Measurements from ENCODE around the gene GH1. TPM values are rescaled to one million over a fixed set of nuclear protein-coding genes. Genes with fewer than 3 reads are reported as not detected.
"Not testable (repeated sequence)": the region's sequence is repeated elsewhere in the genome, so short reads cannot be mapped to it uniquely, and the experiment has no call there.

Gene GH1
- total and polyA plus RNA-seq, 5 donors from 2014 or later, result 0.50 TPM; not detected in 4

DNA sequence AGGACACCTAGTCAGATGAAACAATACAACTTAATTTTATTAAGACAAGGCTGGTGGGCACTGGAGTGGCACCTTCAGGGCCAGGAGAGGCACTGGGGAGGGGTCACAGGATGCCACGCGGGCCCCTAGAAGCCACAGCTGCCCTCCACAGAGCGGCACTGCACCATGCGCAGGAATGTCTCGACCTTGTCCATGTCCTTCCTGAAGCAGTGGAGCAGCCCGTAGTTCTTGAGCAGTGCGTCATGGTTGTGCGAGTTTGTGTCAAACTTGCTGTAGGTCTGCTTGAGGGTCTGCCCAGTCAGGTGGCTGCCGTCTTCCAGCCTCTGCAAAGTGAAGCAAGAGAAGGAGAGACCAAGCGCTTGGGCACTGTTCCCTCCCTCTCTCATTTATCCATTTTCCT, 9.1 kb downstream of the GH1 start:
- DNase-seq; H3K9me3 Mint-ChIP-seq; H3K27me3 ChIP-seq (ENCODE audit: control insufficient read depth, insufficient read depth, low read length); H3K9me3 ChIP-seq (ENCODE audit: control insufficient read depth in 2 of 2, low read length in 2 of 2); H3K27ac Mint-ChIP-seq; H3K4me1 Mint-ChIP-seq; ATAC-seq (ENCODE audit: low read depth in 2 of 2); H3K27ac ChIP-seq (ENCODE audit: insufficient read depth, low read length, poor library complexity, severe bottlenecking); H3K4me1 ChIP-seq (ENCODE audit: control insufficient read depth, insufficient read depth, low read length, poor library complexity, severe bottlenecking); H3K36me3 ChIP-seq (ENCODE audit: control insufficient read depth, insufficient read depth, low read length); H3K27me3 Mint-ChIP-seq; H3K4me3 Mint-ChIP-seq; H3K4me3 ChIP-seq (ENCODE audit: low read depth, low read length); H3K36me3 Mint-ChIP-seq: not testable (repeated sequence)

DNA sequence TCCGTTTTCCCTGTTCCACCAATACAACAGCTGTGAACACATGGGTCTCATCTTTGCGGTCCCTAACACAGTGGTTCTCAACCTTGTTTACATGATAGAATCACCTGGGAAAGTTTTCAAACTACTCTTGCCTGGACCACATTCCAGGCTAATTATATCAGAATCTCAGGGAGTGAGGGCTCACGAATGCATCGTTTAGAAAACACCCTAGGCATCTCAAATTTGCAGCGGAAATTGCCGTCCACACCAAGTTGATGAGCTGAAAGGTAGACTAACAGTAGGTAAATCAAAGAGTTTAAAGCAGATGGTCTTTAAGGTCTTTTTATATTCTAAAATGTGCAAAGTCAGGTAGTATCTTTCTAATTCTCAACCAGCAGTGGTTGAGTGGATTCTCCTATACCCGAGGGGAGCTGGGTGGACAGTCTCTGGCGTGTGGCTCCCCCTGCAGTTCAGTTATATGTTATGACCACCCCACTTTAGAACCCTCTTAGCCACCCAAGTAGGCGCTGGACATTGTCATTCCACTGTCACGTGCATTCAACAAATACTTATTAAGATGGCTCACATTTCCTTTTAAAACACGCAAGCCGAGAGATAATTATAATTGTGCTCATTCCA, 11.4 kb downstream of the GH1 start:
- not testable (repeated sequence) for H3K27me3 ChIP-seq (ENCODE audit: control insufficient read depth, insufficient read depth, low read length); H3K27ac ChIP-seq (ENCODE audit: insufficient read depth, low read length, poor library complexity, severe bottlenecking); H3K36me3 Mint-ChIP-seq; H3K9me3 ChIP-seq (ENCODE audit: control insufficient read depth in 2 of 2, low read length in 2 of 2); H3K4me1 ChIP-seq (ENCODE audit: control insufficient read depth, insufficient read depth, low read length, poor library complexity, severe bottlenecking); H3K4me3 ChIP-seq (ENCODE audit: low read depth, low read length); H3K27me3 Mint-ChIP-seq; H3K27ac Mint-ChIP-seq; H3K4me3 Mint-ChIP-seq; H3K36me3 ChIP-seq (ENCODE audit: control insufficient read depth, insufficient read depth, low read length); H3K9me3 Mint-ChIP-seq; H3K4me1 Mint-ChIP-seq; DNase-seq
- peak in 1 of 2 donors; percentile 44 for ATAC-seq (ENCODE audit: low read depth in 2 of 2)

DNA sequence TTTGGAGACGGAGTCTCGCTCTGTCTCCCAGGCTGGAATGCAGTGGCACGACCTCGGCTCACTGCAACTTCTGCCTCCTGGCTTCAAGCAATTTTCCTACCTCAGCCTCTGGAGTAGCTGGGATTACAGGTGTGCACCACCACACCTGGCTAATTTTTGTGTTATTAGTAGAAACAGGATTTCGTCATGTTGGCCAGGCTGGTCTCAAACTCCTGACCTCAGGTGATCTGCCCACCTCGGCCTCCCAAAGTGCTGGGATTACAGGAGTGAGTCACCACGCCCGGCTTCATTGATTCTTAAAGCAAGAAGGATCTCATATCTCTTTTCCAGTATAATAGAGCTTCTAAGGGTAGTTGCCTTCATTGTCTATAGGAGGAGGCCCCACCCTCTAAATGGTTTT, 13.8 kb downstream of the GH1 start:
- not testable (repeated sequence) for H3K27ac Mint-ChIP-seq; DNase-seq; H3K27me3 Mint-ChIP-seq; ATAC-seq (ENCODE audit: low read depth in 2 of 2); H3K36me3 Mint-ChIP-seq; H3K4me3 Mint-ChIP-seq; H3K4me3 ChIP-seq (ENCODE audit: low read depth, low read length); H3K4me1 Mint-ChIP-seq; H3K27ac ChIP-seq (ENCODE audit: insufficient read depth, low read length, poor library complexity, severe bottlenecking); H3K4me1 ChIP-seq (ENCODE audit: control insufficient read depth, insufficient read depth, low read length, poor library complexity, severe bottlenecking); H3K36me3 ChIP-seq (ENCODE audit: control insufficient read depth, insufficient read depth, low read length); H3K9me3 Mint-ChIP-seq; H3K27me3 ChIP-seq (ENCODE audit: control insufficient read depth, insufficient read depth, low read length); H3K9me3 ChIP-seq (ENCODE audit: control insufficient read depth in 2 of 2, low read length in 2 of 2)

GRCh38 chr17:63903787-63904201, 14.8 kb downstream of the GH1 start:
- H3K9me3 Mint-ChIP-seq; H3K27me3 ChIP-seq (ENCODE audit: control insufficient read depth, insufficient read depth, low read length); H3K4me1 ChIP-seq (ENCODE audit: control insufficient read depth, insufficient read depth, low read length, poor library complexity, severe bottlenecking); H3K27me3 Mint-ChIP-seq; H3K4me1 Mint-ChIP-seq; H3K36me3 Mint-ChIP-seq; H3K36me3 ChIP-seq (ENCODE audit: control insufficient read depth, insufficient read depth, low read length); H3K27ac ChIP-seq (ENCODE audit: insufficient read depth, low read length, poor library complexity, severe bottlenecking); H3K9me3 ChIP-seq (ENCODE audit: control insufficient read depth in 2 of 2, low read length in 2 of 2); H3K4me3 ChIP-seq (ENCODE audit: low read depth, low read length): not testable (repeated sequence)
- peak overlapping the region in 1 of 4 donors; percentile 84 for H3K4me3 Mint-ChIP-seq
- DNase-seq (peak in 2 of 3 donors; percentile 34 to 42), ATAC-seq (ENCODE audit: low read depth in 2 of 2) (peak; percentile 67 to 71)
- peak overlapping the region in 1 of 3 donors; percentile 86 for H3K27ac Mint-ChIP-seq

- H3K36me3 Mint-ChIP-seq; H3K4me1 ChIP-seq (ENCODE audit: control insufficient read depth, insufficient read depth, low read length, poor library complexity, severe bottlenecking); H3K27ac ChIP-seq (ENCODE audit: insufficient read depth, low read length, poor library complexity, severe bottlenecking); H3K9me3 Mint-ChIP-seq; H3K36me3 ChIP-seq (ENCODE audit: control insufficient read depth, insufficient read depth, low read length); H3K9me3 ChIP-seq (ENCODE audit: control insufficient read depth in 2 of 2, low read length in 2 of 2); H3K4me3 Mint-ChIP-seq; ATAC-seq (ENCODE audit: low read depth in 2 of 2); H3K27me3 Mint-ChIP-seq; H3K4me1 Mint-ChIP-seq; H3K27me3 ChIP-seq (ENCODE audit: control insufficient read depth, insufficient read depth, low read length); H3K27ac Mint-ChIP-seq; H3K4me3 ChIP-seq (ENCODE audit: low read depth, low read length); DNase-seq: not testable (repeated sequence)
Measured at GRCh38 chr17:63901971-63902370, 16.7 kb downstream of the GH1 start.

DNA sequence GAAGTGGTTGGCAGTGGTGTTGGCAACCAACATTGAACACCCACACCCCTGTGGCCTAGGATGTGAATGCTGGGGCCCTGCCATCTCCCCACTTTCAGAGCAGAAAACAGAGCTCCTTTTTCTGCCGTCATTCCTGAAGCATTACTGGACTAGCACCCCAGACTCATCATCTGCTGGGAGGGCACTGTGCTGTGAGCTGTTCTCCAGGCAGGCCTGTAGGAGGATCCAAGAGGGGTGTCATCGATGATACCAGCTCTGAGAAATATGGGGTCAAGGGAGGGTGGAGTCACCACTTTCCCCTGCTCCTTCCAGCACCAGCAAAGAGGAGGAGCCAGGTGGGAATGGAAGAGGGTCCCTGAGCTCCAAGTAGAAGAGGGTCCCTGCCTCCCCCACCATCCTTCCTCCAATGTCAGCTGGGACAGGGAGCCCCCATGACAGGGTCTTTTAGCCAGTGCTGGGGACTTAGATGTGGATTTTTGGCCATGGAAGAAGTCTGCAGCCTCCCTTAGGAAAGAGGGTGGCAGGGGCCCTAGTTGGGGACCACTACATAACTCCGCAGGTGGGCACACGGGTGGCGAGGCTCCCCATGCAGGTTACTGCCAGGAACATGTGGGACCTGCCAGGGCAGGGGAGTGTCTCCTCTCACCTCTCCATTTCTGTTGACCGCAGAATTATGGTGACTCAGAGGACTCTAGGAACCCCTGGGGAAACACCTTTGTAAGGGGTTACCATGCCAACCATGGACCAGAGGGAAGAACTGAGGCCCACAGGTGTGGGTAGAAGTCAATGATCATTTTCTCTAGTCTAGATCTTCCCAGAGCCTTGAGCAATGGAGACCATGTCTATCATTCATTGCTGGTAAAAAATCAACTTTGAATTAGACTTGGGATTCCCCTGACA, 19.5 kb downstream of the GH1 start:
- peak overlapping the region in 1 of 3 donors; percentile 47 for H3K27ac Mint-ChIP-seq
- not testable (repeated sequence) for H3K27ac ChIP-seq (ENCODE audit: insufficient read depth, low read length, poor library complexity, severe bottlenecking); H3K27me3 Mint-ChIP-seq; H3K27me3 ChIP-seq (ENCODE audit: control insufficient read depth, insufficient read depth, low read length); H3K9me3 Mint-ChIP-seq; H3K4me3 ChIP-seq (ENCODE audit: low read depth, low read length); H3K36me3 ChIP-seq (ENCODE audit: control insufficient read depth, insufficient read depth, low read length); H3K36me3 Mint-ChIP-seq; H3K4me1 ChIP-seq (ENCODE audit: control insufficient read depth, insufficient read depth, low read length, poor library complexity, severe bottlenecking); H3K4me3 Mint-ChIP-seq; H3K4me1 Mint-ChIP-seq; H3K9me3 ChIP-seq (ENCODE audit: control insufficient read depth in 2 of 2, low read length in 2 of 2)
- DNase-seq (peak in 1 of 3 donors; percentile 50), ATAC-seq (ENCODE audit: low read depth in 2 of 2) (peak in 1 of 2 donors; percentile 48)

GRCh38 chr17:63896524-63897354, 21.9 kb downstream of the GH1 start, which contains the start of gene CSH1:
Gene CSH1, minus strand, starts transcription at chr17:63896574. Its CDS starts 63 bp downstream, at chr17:63896511.
- not testable (repeated sequence) for H3K36me3 Mint-ChIP-seq; ATAC-seq (ENCODE audit: low read depth in 2 of 2)

More at GRCh38 chr17:63896524-63897354, 21.9 kb downstream of the GH1 start, which contains the start of gene CSH1:
- H3K27ac ChIP-seq (ENCODE audit: insufficient read depth, low read length, poor library complexity, severe bottlenecking); H3K4me1 Mint-ChIP-seq; DNase-seq; H3K4me3 Mint-ChIP-seq; H3K27me3 Mint-ChIP-seq; H3K4me3 ChIP-seq (ENCODE audit: low read depth, low read length); H3K4me1 ChIP-seq (ENCODE audit: control insufficient read depth, insufficient read depth, low read length, poor library complexity, severe bottlenecking); H3K9me3 ChIP-seq (ENCODE audit: control insufficient read depth in 2 of 2, low read length in 2 of 2); H3K9me3 Mint-ChIP-seq; H3K27me3 ChIP-seq (ENCODE audit: control insufficient read depth, insufficient read depth, low read length); H3K36me3 ChIP-seq (ENCODE audit: control insufficient read depth, insufficient read depth, low read length): not testable (repeated sequence)
- H3K27ac Mint-ChIP-seq, result peak within 1 kb of the TSS in 1 of 3 donors; percentile 43

All from CD4-positive, CD25-positive, alpha-beta regulatory T cell (primary cell).